Measurements from ENCODE around the gene ALAS1. TPM values are rescaled to one million over a fixed set of nuclear protein-coding genes. Genes with fewer than 3 reads are reported as not detected.

The ALAS1 gene
- total RNA-seq, 1 experiment from 2014 or later, result 53.1 TPM

GRCh38 chr3:52259448-52259847 is 61.5 kb downstream of the ALAS1 start:
- Mint-ChIP-seq H3K36me3 (ENCODE audit: insufficient read depth, unreplicated experiment) (peaks cover 97% of the 10 kb centered on the region), H3K9me3 (ENCODE audit: unreplicated experiment) (peaks cover 9% of the 10 kb centered on the region), H3K27me3 (ENCODE audit: insufficient read depth, unreplicated experiment) (no peaks in the 10 kb centered on the region), H3K4me3 (ENCODE audit: unreplicated experiment) (no peak overlapping the region), H3K27ac (ENCODE audit: unreplicated experiment) (no peak overlapping the region), H3K4me1 (ENCODE audit: low read depth, unreplicated experiment) (peaks cover 32% of the 10 kb centered on the region)
- H3K9me3 ChIP-seq, result no peaks in the 10 kb centered on the region
- DNase-seq, result no peak
- intact Hi-C loops (cut with micrococcal nuclease; ENCODE audit: unreplicated experiment), result no loop called here
- no peak overlapping the region for H3K4me3 ChIP-seq (ENCODE audit: low read depth, low read length)
- TF ChIP-seq, protein P1, sequence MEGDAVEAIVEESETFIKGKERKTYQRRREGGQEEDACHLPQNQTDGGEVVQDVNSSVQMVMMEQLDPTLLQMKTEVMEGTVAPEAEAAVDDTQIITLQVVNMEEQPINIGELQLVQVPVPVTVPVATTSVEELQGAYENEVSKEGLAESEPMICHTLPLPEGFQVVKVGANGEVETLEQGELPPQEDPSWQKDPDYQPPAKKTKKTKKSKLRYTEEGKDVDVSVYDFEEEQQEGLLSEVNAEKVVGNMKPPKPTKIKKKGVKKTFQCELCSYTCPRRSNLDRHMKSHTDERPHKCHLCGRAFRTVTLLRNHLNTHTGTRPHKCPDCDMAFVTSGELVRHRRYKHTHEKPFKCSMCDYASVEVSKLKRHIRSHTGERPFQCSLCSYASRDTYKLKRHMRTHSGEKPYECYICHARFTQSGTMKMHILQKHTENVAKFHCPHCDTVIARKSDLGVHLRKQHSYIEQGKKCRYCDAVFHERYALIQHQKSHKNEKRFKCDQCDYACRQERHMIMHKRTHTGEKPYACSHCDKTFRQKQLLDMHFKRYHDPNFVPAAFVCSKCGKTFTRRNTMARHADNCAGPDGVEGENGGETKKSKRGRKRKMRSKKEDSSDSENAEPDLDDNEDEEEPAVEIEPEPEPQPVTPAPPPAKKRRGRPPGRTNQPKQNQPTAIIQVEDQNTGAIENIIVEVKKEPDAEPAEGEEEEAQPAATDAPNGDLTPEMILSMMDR (IDR thresholded peaks at IDR 0.05; ENCODE audit: insufficient read depth in 1 of 2, low read depth in 1 of 2, low read length in 1 of 2, severe bottlenecking in 1 of 2, unreplicated experiment in 1 of 2), result no peak
- ChIA-PET POLR2A (no interaction called here), CTCF (no interaction called here)
- BruUV-seq (replicated peaks), result no TSS peak
- peaks cover 10% of the 10 kb centered on the region for H3K36me3 ChIP-seq (ENCODE audit: control insufficient read depth, insufficient read depth, low read length)
- no peaks in the 10 kb centered on the region for H3K27me3 ChIP-seq (replicated peaks; ENCODE audit: control insufficient read depth, insufficient read depth, low read length)
- peaks cover 10% of the 10 kb centered on the region; the same call in 1 of the 2 replicates for H3K4me1 ChIP-seq

- H3K4me3 Mint-ChIP-seq (ENCODE audit: unreplicated experiment), result no peak overlapping the region
- H3K4me1 Mint-ChIP-seq (ENCODE audit: low read depth, unreplicated experiment), result peaks cover 37% of the 10 kb centered on the region
- Histone ChIP-seq H3K9me3 (no peaks in the 10 kb centered on the region), H3K4me1 (peaks cover 23% of the 10 kb centered on the region; the same call in 1 of the 2 replicates), H3K27me3 (replicated peaks; ENCODE audit: control insufficient read depth, insufficient read depth, low read length) (no peaks in the 10 kb centered on the region), H3K36me3 (ENCODE audit: control insufficient read depth, insufficient read depth, low read length) (peaks cover 2% of the 10 kb centered on the region), H3K4me3 (ENCODE audit: low read depth, low read length) (no peak overlapping the region)
- intact Hi-C loops (cut with micrococcal nuclease; ENCODE audit: unreplicated experiment), result no loop called here
- no peak overlapping the region for H3K27ac Mint-ChIP-seq (ENCODE audit: unreplicated experiment)
- TF ChIP-seq, protein P1 (IDR thresholded peaks at IDR 0.05; ENCODE audit: insufficient read depth in 1 of 2, low read depth in 1 of 2, low read length in 1 of 2, severe bottlenecking in 1 of 2, unreplicated experiment in 1 of 2), result no peak
- H3K36me3 Mint-ChIP-seq (ENCODE audit: insufficient read depth, unreplicated experiment), result peaks cover 94% of the 10 kb centered on the region
- ChIA-PET CTCF (no interaction called here), POLR2A (interaction anchor here (0.6 kb wide), 1 partner anchor 147 kb away, joined by 3 read pairs; no protein-coding TSS in a partner anchor)
- no peak for DNase-seq
- H3K9me3 Mint-ChIP-seq (ENCODE audit: unreplicated experiment), result peaks cover 9% of the 10 kb centered on the region
- no TSS peak for BruUV-seq (replicated peaks)
- H3K27me3 Mint-ChIP-seq (ENCODE audit: insufficient read depth, unreplicated experiment), result no peaks in the 10 kb centered on the region
These were observed 64.5 kb downstream of the ALAS1 start for GRCh38 chr3:52262447-52262846.

Other genes starting within 250 kb of the ALAS1 start
- not detected in 2 replicates for gene GPR62, start 242.8 kb upstream of the ALAS1 start, total RNA-seq (2022)
- gene PCBP4, start 230.7 kb upstream of the ALAS1 start, total RNA-seq (2022), result 42.3 and 46.5 TPM in 2 replicates
- gene ABHD14B, start 224.1 kb upstream of the ALAS1 start, total RNA-seq (2022), result 26.8 and 29.0 TPM in 2 replicates
- gene ABHD14A, start 223.1 kb upstream of the ALAS1 start, total RNA-seq (2022), result 14.0 and 16.3 TPM in 2 replicates
- 62.4 and 67.9 TPM in 2 replicates for gene ACY1, start 214.6 kb upstream of the ALAS1 start, total RNA-seq (2022)
- 976 and 995 TPM in 2 replicates for gene RPL29, start 202.3 kb upstream of the ALAS1 start, total RNA-seq (2022)
- gene DUSP7, start 141.6 kb upstream of the ALAS1 start, total RNA-seq (2022), result 8.4 and 9.9 TPM in 2 replicates
- gene POC1A, start 43.7 kb upstream of the ALAS1 start, total RNA-seq (2022), result 28.3 and 32.2 TPM in 2 replicates
- not detected in 2 replicates for gene TLR9, start 27.5 kb downstream of the ALAS1 start, total RNA-seq (2022)
- 29.9 and 30.5 TPM in 2 replicates for gene TWF2, start 41.0 kb downstream of the ALAS1 start, total RNA-seq (2022)
- 6.7 and 8.3 TPM in 2 replicates for gene PPM1M, start 47.6 kb downstream of the ALAS1 start, total RNA-seq (2022)
- gene WDR82, start 80.5 kb downstream of the ALAS1 start, total RNA-seq (2022), result 67.1 and 68.7 TPM in 2 replicates
- 128 and 146 TPM in 2 replicates for gene GLYCTK, start 89.7 kb downstream of the ALAS1 start, total RNA-seq (2022)
- 2.9 and 4.1 TPM in 2 replicates for gene DNAH1, start 118.2 kb downstream of the ALAS1 start, total RNA-seq (2022)
- gene BAP1, start 211.8 kb downstream of the ALAS1 start, total RNA-seq (2022), result 78.9 and 83.4 TPM in 2 replicates
- gene PHF7, start 212.5 kb downstream of the ALAS1 start, total RNA-seq (2022), result 2.4 and 4.1 TPM in 2 replicates
- 0.28 and 0.32 TPM in 2 replicates for gene SEMA3G, start 246.9 kb downstream of the ALAS1 start, total RNA-seq (2022)

Measured in Caco-2 (cell line).